CD14-positive monocyte (primary cell): Measurements from ENCODE around the gene ALAD. TPM values are rescaled to one million over a fixed set of nuclear protein-coding genes. Genes with fewer than 3 reads are reported as not detected.

ENCODE experiments used
- DNase-seq, 3 donors: peaks; one replicate each; pipeline ENCODE4 v3.0.0-alpha.2; 2011 to 2022
- H2AFZ ChIP-seq: 2 replicates; pipeline ENCODE4 v1.6.0; 2012; ENCODE audit warnings: mild to moderate bottlenecking, low read depth, low read length, inconsistent platforms; ENCODE audit not compliant: insufficient read depth, poor library complexity, severe bottlenecking
- H3K27ac ChIP-seq, 2 donors: 1 replicate in 1 of 2; 2 replicates in 1 of 2; pipeline ENCODE4 v1.5.1; 2012 to 2013; ENCODE audit warnings: low read length in 2 of 2, control low read depth in 1 of 2, inconsistent platforms in 1 of 2, low read depth in 1 of 2, mild to moderate bottlenecking in 1 of 2
- H3K27me3 ChIP-seq, 2 donors: one replicate each; pipeline versions ENCODE4 v1.6.0 to v1.6.1; 2011 to 2013; ENCODE audit warnings: low read length in 2 of 2; ENCODE audit not compliant: control insufficient read depth in 2 of 2, insufficient read depth in 2 of 2
- H3K36me3 ChIP-seq, 2 donors: replicated peaks in 1 of 2; 1 replicate in 1 of 2; 2 replicates in 1 of 2; pipeline versions ENCODE4 v1.5.1 to v1.6.1; 2012 to 2013; ENCODE audit warnings: low read length in 2 of 2, control low read depth in 1 of 2, inconsistent platforms in 1 of 2, mild to moderate bottlenecking in 1 of 2; ENCODE audit not compliant: insufficient read depth in 2 of 2, control insufficient read depth in 1 of 2
- H3K4me1 ChIP-seq, 2 donors: 1 replicate in 1 of 2; 2 replicates in 1 of 2; pipeline versions ENCODE4 v1.5.1 to v1.6.1; 2012 to 2013; ENCODE audit warnings: low read length in 2 of 2, control low read depth in 1 of 2, inconsistent platforms in 1 of 2, mild to moderate bottlenecking in 1 of 2, moderate library complexity in 1 of 2; ENCODE audit not compliant: insufficient read depth in 2 of 2, control insufficient read depth in 1 of 2
- H3K4me2 ChIP-seq: replicated peaks from 2 replicates; pipeline ENCODE3; 2012; ENCODE audit warnings: low read length, moderate library complexity, mild to moderate bottlenecking; ENCODE audit not compliant: poor library complexity, severe bottlenecking; ENCODE audit errors: extremely low read depth
- H3K4me3 ChIP-seq, 3 experiments: fragments of 200-600 bp in 1 of 3; sonication (generic) in 1 of 3; replicated peaks in 1 of 3; 1 replicate in 2 of 3; 2 replicates in 1 of 3; pipeline ENCODE4 v1.5.1; 2011 to 2013; ENCODE audit warnings: low read length in 3 of 3, mild to moderate bottlenecking in 3 of 3, control low read depth in 2 of 3, low read depth in 2 of 3, inconsistent platforms in 1 of 3, moderate library complexity in 1 of 3
- H3K79me2 ChIP-seq: 2 replicates; pipeline ENCODE4 v1.6.0; 2012; ENCODE audit warnings: mild to moderate bottlenecking, control low read depth, inconsistent platforms, low read length, moderate library complexity; ENCODE audit not compliant: insufficient read depth
- H3K9ac ChIP-seq: 2 replicates; pipeline ENCODE4 v1.6.0; 2017; ENCODE audit warnings: low read length, mild to moderate bottlenecking; ENCODE audit not compliant: insufficient read depth, poor library complexity, severe bottlenecking
- H3K9me3 ChIP-seq, 2 donors: replicated peaks in 1 of 2; 1 replicate in 1 of 2; 2 replicates in 1 of 2; pipeline versions ENCODE4 v1.5.1 to v1.6.1; 2012 to 2013; ENCODE audit warnings: low read length in 2 of 2, control low read depth in 1 of 2; ENCODE audit not compliant: control insufficient read depth in 1 of 2, insufficient read depth in 1 of 2
- H4K20me1 ChIP-seq: 2 replicates; pipeline ENCODE4 v1.6.0; 2012; ENCODE audit warnings: mild to moderate bottlenecking, low read length, control low read depth, moderate library complexity; ENCODE audit not compliant: insufficient read depth
- H3K27ac Mint-ChIP-seq, 7 donors: one replicate each; pipeline ENCODE4 v1.8.0; 2020; ENCODE audit warnings: mild to moderate bottlenecking in 7 of 7, mixed read lengths in 7 of 7, moderate library complexity in 6 of 7, inconsistent platforms in 2 of 7
- H3K27me3 Mint-ChIP-seq, 3 donors: one replicate each; pipeline ENCODE4 v1.8.0; 2021 to 2022; ENCODE audit warnings: low read depth in 3 of 3, mild to moderate bottlenecking in 3 of 3, mixed read lengths in 3 of 3, moderate library complexity in 3 of 3, inconsistent platforms in 1 of 3
- H3K36me3 Mint-ChIP-seq, 2 donors: one replicate each; pipeline ENCODE4 v1.8.0; 2020; ENCODE audit warnings: mixed read lengths in 2 of 2, inconsistent platforms in 1 of 2, mild to moderate bottlenecking in 1 of 2
- H3K4me1 Mint-ChIP-seq: one replicate; pipeline ENCODE4 v1.8.0; 2020; ENCODE audit warnings: mild to moderate bottlenecking, mixed read lengths
- H3K4me3 Mint-ChIP-seq, 2 donors: one replicate each; pipeline ENCODE4 v1.8.0; 2020; ENCODE audit warnings: mild to moderate bottlenecking in 2 of 2, mixed read lengths in 2 of 2, moderate library complexity in 1 of 2
- H3K9me3 Mint-ChIP-seq, 7 donors: one replicate each; pipeline ENCODE4 v1.8.0; 2020 to 2022; ENCODE audit warnings: mixed read lengths in 7 of 7, mild to moderate bottlenecking in 6 of 7, moderate library complexity in 6 of 7, inconsistent platforms in 2 of 7
- WGBS: methylation state at CpG from one replicate; pipeline ENCODE4 v1.1.5; 2013; ENCODE audit warnings: missing lambda C conversion rate; ENCODE audit not compliant: insufficient coverage; 5-methylcytosine and 5-hydroxymethylcytosine counted together
- intact Hi-C, 2 donors: fragments of 100-400 bp; cut with micrococcal nuclease; formaldehyde crosslinking; loops; one replicate each; pipeline versions ENCODE4 v1.15.0 to v1.15.1; 2023
- polyA plus RNA-seq, 3 donors: library from polyadenylated mRNA; depleted of rRNA in 1 of 3; unstranded in 2 of 3; stranded (reverse) in 1 of 3; fragments of 300-500 nt in 2 of 3; fragments of >200 nt in 1 of 3; fragmentation: Illumina TruSeq in 2 of 3; gene quantifications; 1 replicate in 2 of 3; 2 replicates in 1 of 3; pipeline ENCODE4 v1.2.3, GENCODE V29; 2012 to 2021
- TF ChIP-seq, protein P1 (sequence below): fragments of 200-600 bp; IDR thresholded peaks from one replicate; pipeline ENCODE4 v1.8.0; 2022; ENCODE audit warnings: antibody characterized with exemption, mild to moderate bottlenecking

ALAD gene
- polyA plus RNA-seq, 3 donors = 17.1 to 24.6 (median 20.9) TPM

DNA sequence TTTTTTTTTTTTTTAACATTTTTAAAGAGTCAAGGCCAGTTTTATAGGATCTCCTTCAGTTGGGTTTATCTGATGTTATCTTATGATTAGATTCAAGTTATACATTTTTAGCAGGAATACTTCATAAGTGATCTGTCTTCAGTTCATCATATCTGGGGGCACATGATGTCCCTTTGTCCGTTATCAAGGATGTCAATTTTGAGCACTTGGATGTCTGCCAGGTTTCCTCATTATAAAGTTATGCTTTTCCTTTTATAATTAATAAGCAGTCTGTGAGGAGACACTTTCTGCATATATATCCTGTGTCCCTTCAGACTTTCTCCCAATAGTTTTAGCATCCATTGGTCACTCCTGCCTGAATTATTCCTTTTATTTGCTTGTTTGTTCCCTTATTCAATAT lies 36.1 kb downstream of the ALAD start:
- no CpG with 5 or more reads among the region's 1 CpG for WGBS
- H3K9me3 Mint-ChIP-seq = no peaks in the 10 kb centered on the region
- H3K4me3 Mint-ChIP-seq = no peak overlapping the region
- H3K27me3 Mint-ChIP-seq = peaks cover 0 to 3% (median 0%) of the 10 kb centered on the region in 3 donors
- no peak overlapping the region for H3K4me3 ChIP-seq
- no peaks in the 10 kb centered on the region for H3K79me2 ChIP-seq
- peaks cover 16% of the 10 kb centered on the region for H3K4me1 Mint-ChIP-seq
- no peaks in the 10 kb centered on the region for H3K36me3 Mint-ChIP-seq
- H2AFZ ChIP-seq = peak overlapping the region; percentile 68
- TF ChIP-seq, protein P1, sequence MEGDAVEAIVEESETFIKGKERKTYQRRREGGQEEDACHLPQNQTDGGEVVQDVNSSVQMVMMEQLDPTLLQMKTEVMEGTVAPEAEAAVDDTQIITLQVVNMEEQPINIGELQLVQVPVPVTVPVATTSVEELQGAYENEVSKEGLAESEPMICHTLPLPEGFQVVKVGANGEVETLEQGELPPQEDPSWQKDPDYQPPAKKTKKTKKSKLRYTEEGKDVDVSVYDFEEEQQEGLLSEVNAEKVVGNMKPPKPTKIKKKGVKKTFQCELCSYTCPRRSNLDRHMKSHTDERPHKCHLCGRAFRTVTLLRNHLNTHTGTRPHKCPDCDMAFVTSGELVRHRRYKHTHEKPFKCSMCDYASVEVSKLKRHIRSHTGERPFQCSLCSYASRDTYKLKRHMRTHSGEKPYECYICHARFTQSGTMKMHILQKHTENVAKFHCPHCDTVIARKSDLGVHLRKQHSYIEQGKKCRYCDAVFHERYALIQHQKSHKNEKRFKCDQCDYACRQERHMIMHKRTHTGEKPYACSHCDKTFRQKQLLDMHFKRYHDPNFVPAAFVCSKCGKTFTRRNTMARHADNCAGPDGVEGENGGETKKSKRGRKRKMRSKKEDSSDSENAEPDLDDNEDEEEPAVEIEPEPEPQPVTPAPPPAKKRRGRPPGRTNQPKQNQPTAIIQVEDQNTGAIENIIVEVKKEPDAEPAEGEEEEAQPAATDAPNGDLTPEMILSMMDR = no peak
- no peak overlapping the region for H3K4me2 ChIP-seq
- peak overlapping the region in 3 of 7 donors; percentile 34 to 86 (median 73) for H3K27ac Mint-ChIP-seq
- no peak for DNase-seq
- H3K36me3 ChIP-seq = no peaks in the 10 kb centered on the region
- no peaks in the 10 kb centered on the region for H3K9me3 ChIP-seq
- H3K9ac ChIP-seq = no peak overlapping the region
- H3K4me1 ChIP-seq = peaks cover 11 to 16% of the 10 kb centered on the region in 2 donors
- no peaks in the 10 kb centered on the region for H3K27me3 ChIP-seq
- no peaks in the 10 kb centered on the region for H4K20me1 ChIP-seq
- peak overlapping the region in 1 of 2 donors; percentile 70 for H3K27ac ChIP-seq
- intact Hi-C loops = no loop called here

DNA sequence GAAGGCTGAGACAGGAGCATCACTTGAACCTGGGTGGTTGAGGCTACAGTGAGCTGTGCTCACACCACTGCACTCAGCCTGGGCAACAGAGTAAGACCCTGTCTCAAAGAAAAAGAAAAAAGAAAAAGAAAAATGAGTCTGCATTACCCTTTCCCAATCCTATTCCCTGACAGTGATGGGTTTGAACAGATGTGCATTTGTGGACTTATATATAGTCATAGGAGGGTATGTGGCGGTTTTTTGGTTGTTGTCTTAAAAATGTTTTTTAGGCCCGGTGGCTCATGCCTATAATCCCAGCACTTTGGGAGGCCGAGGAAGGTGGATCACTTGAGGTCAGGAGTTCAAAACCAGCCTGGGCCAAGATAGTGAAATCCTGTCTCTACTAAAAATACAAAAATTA lies 37.7 kb downstream of the ALAD start:
- no peak overlapping the region for H3K9ac ChIP-seq
- no peak overlapping the region for H3K27ac ChIP-seq
- H3K79me2 ChIP-seq = no peaks in the 10 kb centered on the region
- H3K27ac Mint-ChIP-seq = no peak overlapping the region
- H3K27me3 ChIP-seq = no peaks in the 10 kb centered on the region
- no peaks in the 10 kb centered on the region for H3K36me3 Mint-ChIP-seq
- H2AFZ ChIP-seq = no peak overlapping the region
- no peaks in the 10 kb centered on the region for H3K36me3 ChIP-seq
- H3K4me2 ChIP-seq = no peak overlapping the region
- H3K9me3 Mint-ChIP-seq = no peaks in the 10 kb centered on the region
- no peak overlapping the region for H3K4me3 Mint-ChIP-seq
- intact Hi-C loops = no loop called here
- H3K4me1 ChIP-seq = peaks cover 11 to 16% of the 10 kb centered on the region in 2 donors
- TF ChIP-seq, protein P1 = no peak
- H3K4me3 ChIP-seq = no peak overlapping the region
- DNase-seq = no peak
- H4K20me1 ChIP-seq = no peaks in the 10 kb centered on the region
- 100% methylated on average over 2 of the region's 3 CpGs for WGBS
- peaks cover 0 to 3% (median 0%) of the 10 kb centered on the region in 3 donors for H3K27me3 Mint-ChIP-seq
- H3K9me3 ChIP-seq = no peaks in the 10 kb centered on the region
- H3K4me1 Mint-ChIP-seq = peaks cover 16% of the 10 kb centered on the region
